Brain microvascular endothelial cell (primary cell): ENCODE data around the gene RGSL1.

Source experiments
- DNase-seq: peaks from one replicate; pipeline ENCODE4 v3.0.0-alpha.2; 2020
- H3K27ac ChIP-seq: fragments of 250-450 bp; sonication (Bioruptor Pico); 2 replicates; pipeline ENCODE4 v1.5.1; 2020; ENCODE audit warnings: mild to moderate bottlenecking, moderate library complexity
- H3K27me3 ChIP-seq: fragments of 250-450 bp; sonication (Bioruptor Pico); replicated peaks from 2 replicates; pipeline ENCODE4 v1.5.1; 2020; ENCODE audit warnings: mild to moderate bottlenecking
- H3K36me3 ChIP-seq: fragments of 250-450 bp; sonication (Bioruptor Pico); replicated peaks from 2 replicates; pipeline ENCODE4 v1.5.1; 2020; ENCODE audit warnings: mild to moderate bottlenecking
- H3K4me3 ChIP-seq: 2 replicates; pipeline ENCODE4 v1.5.1; 2011; ENCODE audit warnings: low read depth, mild to moderate bottlenecking, control low read depth, low read length, moderate library complexity
- CTCF ChIP-seq: IDR thresholded peaks from 2 replicates; pipeline ENCODE4 v1.5.1; 2011; ENCODE audit warnings: low read depth, mild to moderate bottlenecking, moderate library complexity, low read length, control low read depth, inconsistent platforms; ENCODE audit errors: missing control alignments
- in situ Hi-C: cut with HindIII; loops from 2 replicates; pipeline ENCODE4 v1.10.0; 2017; ENCODE audit warnings: low sequenced_read_pairs, low pct_ligation_motif_present

RGSL1 gene

GRCh38 chr1:182493063-182493462 is 43.1 kb downstream of the RGSL1 start:
- Histone ChIP-seq H3K27ac (no peak overlapping the region), H3K4me3 (no peak overlapping the region), H3K27me3 (no peaks in the 10 kb centered on the region), H3K36me3 (no peaks in the 10 kb centered on the region)
- in situ Hi-C loops: no loop called here
- no peak for TF ChIP-seq CTCF
- no peak for DNase-seq

GRCh38 chr1:182495002-182495401 is 45.1 kb downstream of the RGSL1 start:
- Histone ChIP-seq H3K27ac (no peak overlapping the region), H3K27me3 (no peaks in the 10 kb centered on the region), H3K4me3 (no peak overlapping the region), H3K36me3 (no peaks in the 10 kb centered on the region)
- in situ Hi-C loops: no loop called here
- TF ChIP-seq CTCF: no peak
- no peak for DNase-seq

- H3K36me3 ChIP-seq: no peaks in the 10 kb centered on the region
- H3K27me3 ChIP-seq: no peaks in the 10 kb centered on the region
- in situ Hi-C loops: no loop called here
- no peak overlapping the region for H3K27ac ChIP-seq
- no peak overlapping the region for H3K4me3 ChIP-seq
- no peak for DNase-seq
- TF ChIP-seq CTCF: no peak
Measured at GRCh38 chr1:182495693-182496092, 45.7 kb downstream of the RGSL1 start.

DNA sequence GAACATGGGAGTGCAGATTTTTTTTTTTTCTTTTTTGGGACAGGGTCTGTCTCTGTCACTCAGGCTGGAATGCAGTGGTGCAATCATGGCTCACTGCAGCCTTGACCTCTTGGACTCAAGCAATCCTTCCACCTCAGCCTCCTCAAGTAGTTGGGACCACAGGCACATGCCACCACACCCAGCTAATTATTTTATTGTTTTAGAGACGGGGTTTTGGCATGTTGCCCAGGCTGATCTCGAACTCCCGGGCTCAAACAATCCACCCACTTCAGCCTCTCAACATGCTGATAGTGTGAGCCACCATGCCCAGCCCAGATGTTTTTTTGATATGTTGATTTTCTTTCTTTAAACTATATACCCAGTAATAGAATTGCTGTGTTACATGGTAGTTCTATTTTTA is 57.7 kb downstream of the RGSL1 start:
- no peak overlapping the region for H3K27ac ChIP-seq
- no peaks in the 10 kb centered on the region for H3K27me3 ChIP-seq
- in situ Hi-C loops: no loop called here
- no peak for TF ChIP-seq CTCF
- no peak overlapping the region for H3K4me3 ChIP-seq
- DNase-seq: no peak
- no peaks in the 10 kb centered on the region for H3K36me3 ChIP-seq

DNA sequence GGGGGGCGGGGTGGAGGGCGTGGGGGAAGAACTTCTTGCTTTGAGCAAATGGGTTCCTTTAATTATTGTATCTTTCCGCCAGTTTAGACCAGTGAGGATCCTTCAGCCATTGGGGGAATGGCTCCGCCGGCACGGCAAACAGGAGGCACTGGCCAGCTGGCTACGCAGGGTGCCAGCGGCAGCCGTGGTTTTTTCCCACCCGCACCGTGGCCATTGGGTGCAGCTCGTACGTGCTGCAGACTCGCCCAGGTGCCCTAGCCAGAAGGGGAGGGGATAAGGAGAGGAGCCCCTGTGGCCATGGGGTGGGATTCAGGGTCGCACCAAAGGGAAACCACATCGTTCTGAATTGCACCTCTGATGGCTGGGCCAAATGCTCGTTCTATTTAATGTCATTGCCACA is 65.6 kb downstream of the RGSL1 start:
- TF ChIP-seq CTCF: no peak
- Histone ChIP-seq H3K4me3 (no peak overlapping the region), H3K27me3 (no peaks in the 10 kb centered on the region), H3K27ac (no peak overlapping the region), H3K36me3 (no peaks in the 10 kb centered on the region)
- DNase-seq: no peak
- in situ Hi-C loops: no loop called here

- no peak overlapping the region for H3K4me3 ChIP-seq
- H3K27me3 ChIP-seq: no peaks in the 10 kb centered on the region
- DNase-seq: no peak
- H3K36me3 ChIP-seq: no peaks in the 10 kb centered on the region
- in situ Hi-C loops: no loop called here
- TF ChIP-seq CTCF: no peak
- no peak overlapping the region for H3K27ac ChIP-seq
Measured at GRCh38 chr1:182520736-182521135, 70.8 kb downstream of the RGSL1 start.
